Glomerular endothelial cell (primary cell): ENCODE results near the gene PPP1R3A. TPM values are rescaled to one million over a fixed set of nuclear protein-coding genes. Genes with fewer than 3 reads are reported as not detected.

Experiments
- DNase-seq: peaks from one replicate; pipeline ENCODE4 v3.0.0-alpha.2; 2011; ENCODE audit warnings: low read depth, low spot score; ENCODE audit errors: extremely low read depth
- total RNA-seq: library from RNA; depleted of rRNA; stranded (reverse); fragments of >200 nt; gene quantifications from 2 replicates; pipeline ENCODE4 v1.2.3, GENCODE V29; 2015

PPP1R3A gene
- total RNA-seq, 1 donor from 2014 or later = not detected

DNA sequence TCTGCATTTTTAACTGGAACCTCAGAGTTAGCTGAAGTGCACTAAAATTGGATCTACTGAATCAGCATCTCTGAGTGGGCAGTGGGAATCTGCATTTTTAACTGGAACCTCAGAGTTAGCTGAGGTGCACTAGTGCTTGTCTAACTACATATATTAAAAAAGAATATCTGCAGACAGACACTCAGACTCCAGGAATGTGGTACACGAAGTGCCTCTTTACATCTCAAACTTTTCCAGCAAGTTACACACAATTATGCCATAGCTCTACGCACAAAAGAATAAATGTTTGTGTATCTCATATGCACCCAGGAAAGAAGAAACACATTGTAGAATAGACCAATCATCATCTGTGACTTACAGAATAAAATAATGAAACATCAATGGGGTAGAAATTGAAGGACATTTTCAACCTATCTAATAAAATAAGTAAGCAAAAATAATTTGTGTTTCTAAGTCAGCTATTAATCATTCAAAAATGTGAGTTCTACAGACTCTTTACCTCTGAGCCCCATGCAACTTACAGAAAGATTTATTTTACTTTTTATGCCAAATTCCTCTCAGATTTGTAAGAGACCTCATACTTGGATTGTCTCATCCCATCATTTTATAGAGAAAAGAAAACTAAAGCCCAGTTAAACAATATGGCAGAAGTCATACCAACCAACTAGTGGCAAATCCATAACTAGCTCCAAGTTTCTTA, 28.3 kb downstream of the PPP1R3A start:
- no peak for DNase-seq

DNA sequence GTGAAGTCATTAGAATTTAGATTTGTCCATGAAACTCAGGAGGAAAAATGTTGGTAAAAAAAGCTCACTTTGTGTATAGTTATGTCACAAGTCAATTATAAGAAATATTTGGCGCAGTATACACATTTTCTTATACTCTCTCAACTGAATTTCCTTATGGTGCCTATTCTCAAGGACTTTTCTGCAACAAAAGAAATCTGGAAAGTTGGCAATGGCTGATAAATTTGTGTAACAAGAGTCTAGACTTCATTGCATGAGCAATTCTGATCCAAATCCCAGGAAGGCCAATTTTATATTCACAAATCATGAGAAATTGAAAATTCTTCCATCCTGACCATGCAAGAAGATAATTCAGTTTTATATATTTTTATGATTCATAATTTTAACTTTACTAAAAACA, 35.7 kb downstream of the PPP1R3A start:
- no peak for DNase-seq

- DNase-seq = no peak
Measured at GRCh38 chr7:113880559-113880958, 38.2 kb downstream of the PPP1R3A start.

- DNase-seq = no peak
Measured at GRCh38 chr7:113878394-113878992, 40.3 kb downstream of the PPP1R3A start.

DNA sequence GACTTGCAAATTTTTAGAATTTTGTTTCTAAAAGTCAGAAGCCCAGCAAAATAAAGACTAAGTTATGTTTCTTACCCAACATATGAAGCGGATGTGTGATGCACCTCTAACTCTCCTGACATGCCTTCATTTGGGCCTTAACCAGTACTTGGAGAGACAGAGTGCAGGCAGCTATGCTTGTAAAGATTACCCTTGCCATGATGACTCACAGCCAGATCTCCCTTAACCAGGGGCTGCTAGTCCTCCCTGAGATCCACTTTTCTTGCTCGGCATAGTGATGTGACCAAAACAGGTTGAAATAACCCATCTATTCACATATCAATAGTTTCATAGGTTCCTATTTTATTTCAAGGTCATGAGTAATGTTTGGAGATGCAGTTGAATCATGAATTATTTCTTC, 43.6 kb downstream of the PPP1R3A start:
- DNase-seq = no peak

- DNase-seq = no peak
Measured at GRCh38 chr7:113873554-113874151, 45.2 kb downstream of the PPP1R3A start.

- DNase-seq = no peak
Measured at GRCh38 chr7:113872981-113873380, 45.8 kb downstream of the PPP1R3A start.

DNA sequence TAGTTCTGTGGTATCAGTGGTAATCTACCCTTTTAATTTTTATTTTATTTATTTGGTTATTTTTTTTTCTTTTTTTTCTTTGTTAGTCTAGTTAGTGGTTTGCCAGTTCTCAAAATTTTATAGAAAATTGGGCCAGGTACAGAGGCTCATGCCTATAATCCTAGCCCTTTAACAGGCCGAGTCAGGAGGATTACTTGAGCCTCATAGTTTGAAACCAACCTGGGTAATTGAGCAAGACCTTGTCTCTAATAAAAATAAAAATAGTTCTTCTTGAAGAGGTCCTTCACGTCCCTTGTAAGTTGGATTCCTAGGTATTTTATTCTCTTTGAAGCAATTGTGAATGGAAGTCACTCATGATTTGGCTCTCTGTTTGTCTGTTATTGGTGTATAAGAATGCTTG, 51.5 kb downstream of the PPP1R3A start:
- DNase-seq = no peak

- no peak for DNase-seq
Measured at GRCh38 chr7:113856010-113856409, 62.8 kb downstream of the PPP1R3A start.

DNA sequence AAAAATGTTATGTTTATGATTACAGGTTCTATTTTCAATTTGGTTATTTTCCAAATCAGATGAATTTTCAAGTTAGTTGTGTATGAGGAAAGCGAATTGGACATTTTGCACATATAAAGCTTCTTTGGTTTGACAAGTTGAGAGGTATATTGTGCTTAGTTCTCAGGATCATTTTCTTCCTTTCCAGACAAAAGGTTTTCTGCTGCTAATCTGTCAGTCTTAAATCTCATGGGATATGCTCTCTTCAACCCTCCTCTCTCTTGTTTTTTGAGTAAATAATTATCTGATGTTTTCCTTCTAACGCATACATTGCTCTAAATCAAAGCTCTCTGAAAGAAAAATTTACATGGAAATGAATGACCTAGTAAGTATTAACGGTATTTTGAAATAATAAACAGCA, 77.9 kb downstream of the PPP1R3A start:
- no peak for DNase-seq

DNA sequence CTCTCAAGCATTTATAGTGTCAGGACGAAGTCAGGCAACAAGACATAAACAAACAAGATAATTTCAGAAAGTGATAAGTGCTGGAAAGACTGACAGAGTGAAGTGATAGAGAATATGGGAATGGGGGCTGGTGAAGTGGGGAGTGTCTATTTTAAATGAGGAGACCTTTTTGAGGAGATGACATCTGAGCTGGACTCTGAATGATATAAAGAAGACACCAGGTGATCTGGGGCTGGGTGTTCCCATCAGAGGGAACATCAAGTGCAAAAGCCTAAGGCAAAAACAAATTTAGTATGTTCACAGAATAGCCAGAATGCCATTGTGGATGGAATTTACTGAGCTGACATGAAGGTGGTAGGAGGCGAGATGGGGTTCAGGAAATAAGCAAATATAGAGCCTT, 83.4 kb downstream of the PPP1R3A start:
- DNase-seq = no peak

- no peak for DNase-seq
Measured at GRCh38 chr7:113832196-113832745, 86.5 kb downstream of the PPP1R3A start.

DNA sequence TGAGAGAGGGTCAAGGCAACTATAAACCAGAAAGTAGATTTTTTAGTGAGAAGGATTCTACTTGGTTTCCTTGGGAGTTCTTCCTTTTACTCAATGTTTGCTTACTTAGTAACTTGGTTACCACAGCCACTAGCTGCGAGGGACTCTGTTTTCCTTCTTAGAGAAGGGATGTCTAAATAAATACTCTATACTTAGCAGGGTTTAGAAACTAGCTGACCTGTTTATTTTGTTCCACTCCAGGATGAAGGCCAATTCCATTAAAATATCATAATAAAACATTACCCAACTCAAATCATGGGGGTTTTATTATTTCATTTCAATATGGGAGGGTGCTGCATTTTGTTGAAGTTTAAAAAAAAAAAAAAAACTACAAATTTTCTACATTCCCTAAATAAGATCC, 87.3 kb downstream of the PPP1R3A start:
- no peak for DNase-seq

DNA sequence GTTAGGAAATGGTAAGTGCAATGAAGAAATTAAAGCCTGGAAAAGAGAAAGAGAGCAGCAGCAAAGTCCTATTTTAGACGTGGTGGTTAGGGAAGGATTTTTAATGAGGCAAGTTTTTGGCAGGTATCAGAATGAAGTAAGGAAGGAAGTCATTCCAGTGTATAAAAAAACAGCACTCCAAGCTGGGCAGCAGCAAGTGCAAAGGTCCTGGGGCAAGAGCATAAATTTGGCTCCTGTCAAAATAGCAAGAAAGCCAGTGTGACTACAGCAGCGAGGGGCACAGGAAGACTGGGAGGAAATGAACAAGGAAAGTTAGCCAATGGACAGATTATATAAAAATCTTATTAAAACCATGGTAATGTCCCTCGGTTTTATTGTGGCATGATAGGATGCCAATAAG, 90.2 kb downstream of the PPP1R3A start:
- no peak for DNase-seq
